ENCODE results near the gene EGFL7. TPM values are rescaled to one million over a fixed set of nuclear protein-coding genes. Genes with fewer than 3 reads are reported as not detected.

Gene EGFL7
- total RNA-seq = 18.7 and 19.3 TPM in 2 replicates

GRCh38 chr9:136662656-136663581 is at the start of gene EGFL7:
TSS of gene EGFL7 (plus strand) at chr9:136662916. CDS start at chr9:136668283, 5,367 bp downstream.

GRCh38 chr9:136686794-136687711 is 24.3 kb downstream of the EGFL7 start, which contains the start of gene AGPAT2:
TSS of gene AGPAT2 (minus strand) at chr9:136687457. CDS start at chr9:136687357, 100 bp downstream.

GRCh38 chr9:136711751-136712689 is 49.3 kb downstream of the EGFL7 start, which contains the start of gene DIPK1B:
TSS of gene DIPK1B (plus strand) at chr9:136712572. CDS start at chr9:136712666, 94 bp downstream.

Other genes starting within 250 kb of the EGFL7 start
- 6.6 and 9.2 TPM in 2 replicates for gene INPP5E, start 223.1 kb upstream of the EGFL7 start, total RNA-seq
- 36.0 and 40.9 TPM in 2 replicates for gene SEC16A, start 179.9 kb upstream of the EGFL7 start, total RNA-seq
- 12.9 and 14.4 TPM in 2 replicates for gene NOTCH1, start 116.9 kb upstream of the EGFL7 start, total RNA-seq
- 64.7 and 73.2 TPM in 2 replicates for gene AGPAT2, start 24.5 kb downstream of the EGFL7 start, total RNA-seq
- gene DIPK1B, start 49.7 kb downstream of the EGFL7 start, total RNA-seq = 0.86 TPM in 1 of 2 replicates, not detected in the other
- not detected in 2 replicates for gene LCN10, start 80.0 kb downstream of the EGFL7 start, total RNA-seq
- gene LCN6, start 85.6 kb downstream of the EGFL7 start, total RNA-seq = not detected in 2 replicates
- not detected in 2 replicates for gene LCN8, start 95.3 kb downstream of the EGFL7 start, total RNA-seq
- gene LCN15, start 101.6 kb downstream of the EGFL7 start, total RNA-seq = not detected in 2 replicates
- gene TMEM141, start 128.4 kb downstream of the EGFL7 start, total RNA-seq = 84.2 and 107 TPM in 2 replicates
- under 0.01 TPM in 1 of 2 replicates, not detected in the other for gene CCDC183, start 133.4 kb downstream of the EGFL7 start, total RNA-seq
- gene RABL6, start 145.0 kb downstream of the EGFL7 start, total RNA-seq = 93.4 and 94.1 TPM in 2 replicates
- 1.4 TPM in 1 of 2 replicates, not detected in the other for gene AJM1, start 179.6 kb downstream of the EGFL7 start, total RNA-seq
- gene PHPT1, start 186.5 kb downstream of the EGFL7 start, total RNA-seq = 116 and 117 TPM in 2 replicates
- gene MAMDC4, start 189.4 kb downstream of the EGFL7 start, total RNA-seq = 0.71 and 1.4 TPM in 2 replicates
- 389 and 408 TPM in 2 replicates for gene EDF1, start 203.4 kb downstream of the EGFL7 start, total RNA-seq
- 10.3 and 13.5 TPM in 2 replicates for gene TRAF2, start 223.6 kb downstream of the EGFL7 start, total RNA-seq